LNCaP clone FGC (cell line): ENCODE data around the gene PNPLA6.

Source experiments
- DNase-seq: peaks from one replicate; pipeline ENCODE4 v3.0.0-alpha.2; 2011; ENCODE audit warnings: low read depth
- H3K4me3 ChIP-seq: 2 replicates; pipeline ENCODE4 v1.5.1; 2011; ENCODE audit warnings: mild to moderate bottlenecking, low read depth, low read length, control low read depth
- CTCF ChIP-seq: IDR thresholded peaks from 2 replicates; pipeline ENCODE4 v1.5.1; 2012; ENCODE audit warnings: mild to moderate bottlenecking; ENCODE audit not compliant: control insufficient read depth, insufficient read depth; ENCODE audit errors: extremely low read depth

Gene PNPLA6

GRCh38 chr19:7505682-7506384 is 29.7 kb upstream of the PNPLA6 start:
- no peak for TF ChIP-seq CTCF
- no peak for DNase-seq
- H3K4me3 ChIP-seq = peak overlapping the region; percentile 54

- peak; percentile 97 for DNase-seq
- TF ChIP-seq CTCF = no peak
- no peak overlapping the region for H3K4me3 ChIP-seq
Measured at GRCh38 chr19:7506385-7507328, 28.9 kb upstream of the PNPLA6 start.

- no peak overlapping the region for H3K4me3 ChIP-seq
- TF ChIP-seq CTCF = no peak
- DNase-seq = no peak
Measured at GRCh38 chr19:7507884-7508283, 27.6 kb upstream of the PNPLA6 start.

- no peak for TF ChIP-seq CTCF
- no peak for DNase-seq
- H3K4me3 ChIP-seq = no peak overlapping the region
Measured at GRCh38 chr19:7509625-7510024, 25.9 kb upstream of the PNPLA6 start.

- TF ChIP-seq CTCF = no peak
- H3K4me3 ChIP-seq = no peak overlapping the region
- DNase-seq = no peak
Measured at GRCh38 chr19:7512400-7512851, 23.1 kb upstream of the PNPLA6 start.

GRCh38 chr19:7513809-7514642 is 21.5 kb upstream of the PNPLA6 start:
- H3K4me3 ChIP-seq = no peak overlapping the region
- no peak for DNase-seq
- TF ChIP-seq CTCF = no peak
